Measurements from ENCODE around the gene SH3PXD2A.

SH3PXD2A gene

DNA sequence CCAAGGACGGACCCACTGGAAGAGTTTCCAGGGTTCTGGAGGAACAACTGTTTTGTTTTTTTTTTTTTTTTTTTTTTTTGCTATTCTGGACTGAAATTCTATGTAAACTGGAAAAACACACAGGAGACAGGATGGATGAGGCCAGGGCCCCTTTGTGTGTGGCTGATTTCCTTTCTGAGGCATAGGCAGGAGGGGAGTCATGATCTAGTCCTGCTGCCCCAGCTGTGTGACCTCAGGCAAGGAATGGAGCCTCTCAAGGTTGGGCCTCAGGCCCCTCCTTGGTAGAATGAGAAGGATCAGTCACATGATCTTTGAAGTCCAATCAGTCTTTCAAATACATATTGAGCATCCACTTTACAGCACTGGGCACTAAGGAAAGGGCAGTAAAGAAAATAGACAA lies 87.6 kb downstream of the SH3PXD2A start:
- Histone ChIP-seq H3K4me1 (peaks cover 0 to 32% (median 16%) of the 10 kb centered on the region in 4 donors), H3K36me3 (no peaks in the 10 kb centered on the region), H3K9me3 (no peaks in the 10 kb centered on the region), H3K27ac (no peak overlapping the region), H3K27me3 (no peaks in the 10 kb centered on the region), H3K4me3 (no peak overlapping the region)
- intact Hi-C loops (cut with DNase I; ENCODE audit: low total_unique reads): no loop called here
- no peak for DNase-seq
- no peak for TF ChIP-seq CTCF (IDR thresholded peaks at IDR 0.05)

- Histone ChIP-seq H3K27me3 (no peaks in the 10 kb centered on the region), H3K27ac (no peak overlapping the region), H3K4me3 (no peak overlapping the region), H3K4me1 (peaks cover 0 to 25% (median 12%) of the 10 kb centered on the region in 4 donors), H3K36me3 (no peaks in the 10 kb centered on the region), H3K9me3 (no peaks in the 10 kb centered on the region)
- intact Hi-C loops (cut with DNase I; ENCODE audit: low total_unique reads): no loop called here
- DNase-seq: no peak
- no peak for TF ChIP-seq CTCF (IDR thresholded peaks at IDR 0.05)
Observed at GRCh38 chr10:103766751-103767505, 88.4 kb downstream of the SH3PXD2A start.

DNA sequence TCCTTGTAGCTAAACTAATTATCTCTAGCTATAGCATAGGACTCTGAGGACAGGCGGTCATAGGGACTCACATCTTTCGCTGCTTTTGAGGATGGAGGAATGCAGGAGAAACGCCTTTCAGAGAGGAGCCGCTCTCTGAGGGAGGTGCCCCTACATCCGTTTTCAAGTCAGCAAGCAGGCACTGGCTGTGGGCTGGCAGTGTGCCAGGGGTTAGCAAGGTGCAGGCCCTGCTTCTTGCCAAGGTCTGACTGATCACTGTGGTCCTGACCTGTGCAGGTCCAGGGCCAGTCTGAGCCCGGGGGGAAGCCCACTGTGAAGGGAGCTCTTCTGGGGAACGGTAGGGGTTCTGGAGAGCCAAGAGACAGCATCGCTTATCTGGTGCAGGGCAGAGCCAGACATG lies 89.4 kb downstream of the SH3PXD2A start:
- intact Hi-C loops (cut with DNase I; ENCODE audit: low total_unique reads): no loop called here
- Histone ChIP-seq H3K4me1 (peaks cover 0 to 22% (median 10%) of the 10 kb centered on the region in 4 donors), H3K4me3 (no peak overlapping the region), H3K27ac (no peak overlapping the region), H3K9me3 (no peaks in the 10 kb centered on the region), H3K36me3 (no peaks in the 10 kb centered on the region), H3K27me3 (no peaks in the 10 kb centered on the region)
- DNase-seq: no peak
- no peak for TF ChIP-seq CTCF (IDR thresholded peaks at IDR 0.05)

GRCh38 chr10:103765168-103765567 lies 90.2 kb downstream of the SH3PXD2A start:
- intact Hi-C loops (cut with DNase I; ENCODE audit: low total_unique reads): no loop called here
- no peaks in the 10 kb centered on the region for H3K27me3 ChIP-seq
- H3K36me3 ChIP-seq: no peaks in the 10 kb centered on the region
- TF ChIP-seq CTCF (IDR thresholded peaks at IDR 0.05): no peak
- peaks cover 0 to 23% (median 10%) of the 10 kb centered on the region in 4 donors for H3K4me1 ChIP-seq
- no peak overlapping the region for H3K4me3 ChIP-seq
- no peak for DNase-seq
- H3K9me3 ChIP-seq: no peaks in the 10 kb centered on the region
- H3K27ac ChIP-seq: no peak overlapping the region

- Histone ChIP-seq H3K27ac (no peak overlapping the region), H3K9me3 (no peaks in the 10 kb centered on the region), H3K36me3 (no peaks in the 10 kb centered on the region), H3K27me3 (no peaks in the 10 kb centered on the region), H3K4me3 (no peak overlapping the region), H3K4me1 (peaks cover 0 to 30% (median 15%) of the 10 kb centered on the region in 4 donors)
- no peak for DNase-seq
- intact Hi-C loops (cut with DNase I; ENCODE audit: low total_unique reads): no loop called here
- no peak for TF ChIP-seq CTCF (IDR thresholded peaks at IDR 0.05)
Observed at GRCh38 chr10:103764296-103765088, 90.9 kb downstream of the SH3PXD2A start.

Data from tibial artery (tissue), 4 donors.